ENCODE measurements around the gene HYAL2.
"Not testable (repeated sequence)": the region's sequence is repeated elsewhere in the genome, so short reads cannot be mapped to it uniquely, and the experiment has no call there.

Gene HYAL2

DNA sequence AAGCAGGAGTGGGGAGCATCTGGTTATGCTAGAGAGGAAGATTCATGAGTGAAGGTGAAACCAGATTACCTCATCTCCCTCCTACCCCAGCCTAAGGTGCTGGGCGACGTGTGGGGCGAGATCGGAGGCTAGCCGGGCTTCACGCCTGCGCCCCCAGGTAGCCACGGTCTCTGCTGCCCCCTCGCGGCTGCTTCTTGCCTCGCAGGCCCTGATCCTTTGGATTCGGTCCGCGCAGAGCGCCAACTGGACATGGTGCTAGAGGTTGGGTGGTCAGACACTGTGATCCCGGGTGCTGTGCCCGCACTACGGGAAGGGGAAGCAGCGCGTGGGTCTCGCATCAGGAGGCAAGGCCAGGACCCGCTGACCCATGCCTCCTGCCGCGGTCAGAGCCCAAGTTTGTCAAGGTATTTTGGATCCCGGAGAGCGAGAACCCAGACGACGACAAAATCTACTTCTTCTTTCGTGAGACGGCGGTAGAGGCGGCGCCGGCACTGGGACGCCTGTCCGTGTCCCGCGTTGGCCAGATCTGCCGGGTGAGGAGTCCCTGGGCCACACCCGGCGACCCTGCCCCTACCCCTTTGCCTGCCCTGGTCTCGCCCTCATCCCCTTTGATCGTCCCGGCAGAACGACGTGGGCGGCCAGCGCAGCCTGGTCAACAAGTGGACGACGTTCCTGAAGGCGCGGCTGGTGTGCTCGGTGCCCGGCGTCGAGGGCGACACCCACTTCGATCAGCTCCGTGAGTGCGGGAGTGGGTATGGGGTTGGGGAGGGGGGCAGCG is 49.4 kb downstream of the HYAL2 start:
- peak; percentile 60 to 84 for DNase-seq (ENCODE audit: extremely low read depth in 1 of 2, low read depth in 1 of 2)

DNA sequence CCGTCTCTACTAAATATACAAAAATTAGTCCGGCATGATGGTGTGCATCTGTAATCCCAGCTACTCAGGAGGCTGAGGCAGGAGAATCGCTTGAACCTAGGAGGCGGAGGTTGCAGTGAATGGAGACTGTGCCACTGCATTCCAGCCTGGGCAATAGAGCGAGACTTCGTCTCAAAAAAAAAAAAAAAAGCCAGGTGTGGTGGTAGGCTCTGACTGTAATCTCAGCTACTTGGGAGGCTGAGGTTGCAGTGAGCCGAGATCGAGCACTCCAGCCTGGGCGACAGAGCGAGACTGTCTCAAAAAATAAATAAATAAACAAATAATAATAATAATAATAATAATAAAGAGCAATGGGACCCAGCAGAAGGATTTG is 50.0 kb downstream of the HYAL2 start:
- not testable (repeated sequence) for DNase-seq (ENCODE audit: extremely low read depth in 1 of 2, low read depth in 1 of 2)

DNA sequence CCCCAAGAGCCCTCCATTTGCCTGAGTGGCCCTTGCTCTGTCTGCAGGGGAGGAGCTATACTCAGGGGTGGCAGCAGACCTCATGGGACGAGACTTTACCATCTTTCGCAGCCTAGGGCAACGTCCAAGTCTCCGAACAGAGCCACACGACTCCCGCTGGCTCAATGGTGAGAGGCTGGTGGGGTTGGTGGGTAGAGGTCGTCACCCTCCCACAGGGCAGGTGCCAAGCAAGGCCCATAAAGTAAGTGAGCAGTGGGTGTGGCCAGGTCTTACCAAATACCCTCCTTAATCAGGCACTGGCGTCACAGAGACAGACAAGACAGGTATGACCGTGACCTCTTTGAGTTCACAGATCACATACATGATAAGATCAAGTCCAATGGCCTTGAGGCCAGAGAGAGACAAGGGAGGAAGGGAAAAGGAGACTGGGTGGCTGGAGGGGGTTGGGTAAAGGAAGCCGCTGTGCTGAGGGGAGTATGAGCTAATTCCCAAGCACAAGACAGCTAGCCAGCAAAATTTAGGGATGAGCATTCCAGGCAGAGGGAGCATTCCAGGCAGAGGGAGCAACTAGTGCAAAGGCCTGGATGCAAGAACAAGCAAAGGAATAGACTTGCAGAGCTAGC is 51.1 kb downstream of the HYAL2 start:
- DNase-seq (ENCODE audit: extremely low read depth in 1 of 2, low read depth in 1 of 2), result no peak

DNA sequence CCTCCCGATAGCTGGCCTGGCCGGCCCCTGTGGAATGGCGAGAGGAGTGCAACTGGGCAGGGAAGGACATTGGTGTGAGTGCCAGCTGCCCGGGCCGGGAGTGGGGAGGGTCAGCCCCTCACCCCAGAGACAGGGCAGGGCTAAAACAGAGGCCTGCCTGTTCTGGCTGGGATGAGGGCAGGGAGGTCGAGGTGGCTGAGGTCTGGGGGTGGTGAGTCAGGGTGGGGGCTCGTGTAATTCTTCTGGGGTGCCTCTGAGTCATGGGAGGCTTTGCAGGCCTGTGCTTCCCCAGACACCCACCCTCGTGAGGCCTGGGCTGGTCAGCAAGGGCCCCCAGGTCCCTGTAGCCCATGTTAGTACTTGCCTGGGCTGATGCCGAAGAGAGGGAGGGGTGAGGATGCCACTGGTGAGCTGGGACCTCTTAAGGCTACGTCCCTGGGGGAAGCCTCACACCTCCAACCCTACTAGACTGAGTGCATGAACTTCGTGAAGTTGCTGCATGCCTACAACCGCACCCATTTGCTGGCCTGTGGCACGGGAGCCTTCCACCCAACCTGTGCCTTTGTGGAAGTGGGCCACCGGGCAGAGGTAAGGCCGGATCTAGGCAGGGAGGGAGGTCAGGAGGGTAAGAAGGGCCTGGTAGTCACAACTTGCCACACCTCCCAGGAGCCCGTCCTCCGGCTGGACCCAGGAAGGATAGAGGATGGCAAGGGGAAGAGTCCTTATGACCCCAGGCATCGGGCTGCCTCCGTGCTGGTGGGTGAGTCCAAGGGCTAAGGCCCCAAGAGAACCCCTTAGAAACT is 51.9 kb downstream of the HYAL2 start:
- DNase-seq (ENCODE audit: extremely low read depth in 1 of 2, low read depth in 1 of 2), result no peak

DNA sequence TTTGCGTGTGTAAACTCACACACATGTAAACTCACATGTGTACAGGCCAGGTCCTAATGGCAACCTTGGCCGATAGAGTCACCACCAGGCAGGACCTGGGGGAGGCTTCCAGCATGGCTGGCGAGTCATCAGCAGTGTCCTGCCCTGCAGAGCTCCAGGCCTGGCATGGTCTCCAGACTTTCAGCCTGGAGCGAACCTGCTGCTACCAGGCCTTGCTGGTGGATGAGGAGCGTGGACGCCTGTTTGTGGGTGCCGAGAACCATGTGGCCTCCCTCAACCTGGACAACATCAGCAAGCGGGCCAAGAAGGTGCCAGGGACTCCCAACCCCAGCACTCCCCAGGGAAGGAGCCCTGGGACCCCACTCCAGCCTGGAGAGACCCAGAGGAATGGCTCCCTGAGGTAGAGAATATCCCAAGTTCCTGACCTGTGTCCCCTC is 52.5 kb downstream of the HYAL2 start:
- no peak for DNase-seq (ENCODE audit: extremely low read depth in 1 of 2, low read depth in 1 of 2)

DNA sequence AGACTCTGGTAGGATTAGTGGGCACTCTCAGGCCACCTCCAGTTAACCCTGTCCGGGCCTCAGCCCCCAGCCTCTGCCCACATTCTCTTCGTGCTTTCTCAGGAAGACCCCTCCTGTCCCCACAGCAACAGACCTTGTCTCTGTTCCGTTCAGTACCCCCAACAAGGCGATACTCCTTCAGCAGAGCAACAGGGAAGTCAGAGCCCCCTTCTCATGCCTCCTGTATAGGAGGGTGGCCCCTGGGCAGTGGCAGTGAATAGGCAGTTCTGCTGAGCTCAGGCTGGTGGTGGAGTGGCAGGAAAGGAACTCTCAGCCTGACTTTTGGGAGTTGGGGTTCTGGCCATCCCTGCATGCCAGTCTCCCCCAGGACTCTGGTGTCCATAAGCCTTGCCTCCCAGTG is 53.1 kb downstream of the HYAL2 start:
- DNase-seq (ENCODE audit: extremely low read depth in 1 of 2, low read depth in 1 of 2), result no peak

DNA sequence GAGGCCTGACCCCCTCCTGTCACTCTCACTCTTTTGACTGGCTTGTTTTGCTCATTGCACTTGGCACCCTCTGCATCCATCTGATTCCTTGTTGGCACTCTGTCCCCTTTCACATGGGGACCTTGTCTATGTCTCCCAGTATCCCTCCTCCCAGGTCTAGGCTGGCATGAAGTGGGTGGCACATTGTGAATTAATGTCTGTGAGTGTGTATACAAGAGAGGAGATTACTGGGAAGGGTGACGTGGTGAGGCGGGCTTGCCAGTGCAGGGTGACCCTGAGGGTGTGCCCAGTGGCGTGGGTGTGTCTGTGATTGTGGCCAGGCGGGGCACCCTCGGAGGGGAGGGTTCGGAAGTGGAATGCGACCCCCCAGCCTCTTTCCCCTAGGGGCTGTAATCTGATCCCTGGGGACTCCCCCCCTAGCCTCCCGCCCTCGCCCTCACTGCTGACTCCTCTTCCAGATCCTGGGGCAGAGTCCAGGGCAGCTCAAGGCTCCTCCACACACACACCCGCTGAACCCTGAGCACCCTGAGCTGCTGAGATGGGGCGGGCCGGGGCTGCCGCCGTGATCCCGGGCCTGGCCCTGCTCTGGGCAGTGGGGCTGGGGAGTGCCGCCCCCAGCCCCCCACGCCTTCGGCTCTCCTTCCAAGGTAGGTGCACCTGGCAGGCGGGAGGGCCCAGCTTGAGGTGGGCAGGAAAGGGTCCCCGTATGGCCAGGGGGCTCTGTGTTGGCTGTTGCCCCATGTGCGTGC is 53.7 kb downstream of the HYAL2 start, which contains the start of gene SEMA3B:
Gene SEMA3B, plus strand, starts transcription at position 445 of the 749 bp plus-strand sequence. Its CDS starts 94 bp downstream, at position 539.
- DNase-seq (ENCODE audit: extremely low read depth in 1 of 2, low read depth in 1 of 2), result no peak

DNA sequence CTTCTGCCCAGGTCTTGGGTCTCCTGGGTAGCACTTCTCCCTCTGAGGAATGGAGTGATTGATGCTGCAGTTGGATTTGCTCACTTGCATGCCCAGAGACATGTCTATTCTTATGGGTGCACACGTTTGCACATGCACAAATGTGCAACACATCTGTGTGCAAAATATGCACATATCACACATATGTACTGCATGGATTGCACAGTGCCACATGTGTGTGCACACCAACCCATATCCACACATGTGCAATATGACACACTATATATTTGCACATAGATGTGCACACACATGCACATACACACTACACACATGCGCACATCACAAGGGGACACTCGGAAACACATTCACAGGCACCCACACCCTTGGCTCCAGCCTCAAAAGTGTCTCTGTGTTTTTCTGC is 54.3 kb downstream of the HYAL2 start:
- DNase-seq (ENCODE audit: extremely low read depth in 1 of 2, low read depth in 1 of 2), result no peak

Data from activated CD8-positive, alpha-beta memory T cell treated with anti-CD3 and anti-CD28 coated beads for 1 hour (primary cell).